GM21367 (cell line): ENCODE measurements around the gene NFIA.

Source experiments
- ATAC-seq: cut with Tn5 transposase; IDR thresholded peaks from one replicate; pipeline ENCODE4 v1.9.1; 2021; ENCODE audit not compliant: unreplicated experiment

Gene NFIA

DNA sequence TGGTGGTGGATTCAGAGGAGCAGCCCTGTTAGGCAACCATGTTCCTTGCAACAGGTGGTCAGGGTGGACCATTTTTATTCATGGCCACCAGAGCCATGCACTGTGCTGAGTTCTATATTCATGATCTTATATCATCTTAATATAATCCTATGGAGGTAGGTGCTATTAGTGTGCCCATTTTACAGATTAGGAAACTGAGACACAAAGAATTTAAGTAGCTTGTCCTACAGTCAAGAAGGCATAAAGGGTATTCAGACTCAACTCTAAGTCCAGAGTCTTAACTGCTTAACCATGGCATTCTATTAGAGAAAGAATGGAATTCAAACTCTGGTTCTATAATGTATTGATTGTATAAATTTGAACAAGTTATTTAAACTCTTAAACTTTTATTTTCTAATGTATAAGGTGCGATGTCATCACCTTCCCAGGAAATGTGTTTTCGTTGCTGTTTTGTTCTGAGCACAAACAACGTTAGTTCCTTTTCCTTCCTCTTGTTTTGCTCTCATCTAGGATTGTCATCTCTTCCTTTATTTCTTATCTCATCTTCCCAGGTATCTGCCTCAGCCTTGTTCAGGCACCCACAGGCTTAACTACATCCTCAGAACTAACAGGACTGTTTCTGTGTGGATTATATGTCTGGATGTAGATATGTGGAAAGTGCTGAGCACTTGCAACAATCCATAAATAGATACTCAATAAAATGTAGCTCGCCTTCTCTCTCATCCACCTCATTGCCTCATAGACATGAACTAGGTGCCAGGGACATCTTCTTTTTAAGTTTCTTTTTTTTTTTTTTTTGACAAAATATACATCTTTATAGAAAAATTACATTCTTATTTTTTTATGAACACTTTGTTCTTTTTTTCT lies 207.1 kb downstream of the NFIA start:
- ATAC-seq = no peak

DNA sequence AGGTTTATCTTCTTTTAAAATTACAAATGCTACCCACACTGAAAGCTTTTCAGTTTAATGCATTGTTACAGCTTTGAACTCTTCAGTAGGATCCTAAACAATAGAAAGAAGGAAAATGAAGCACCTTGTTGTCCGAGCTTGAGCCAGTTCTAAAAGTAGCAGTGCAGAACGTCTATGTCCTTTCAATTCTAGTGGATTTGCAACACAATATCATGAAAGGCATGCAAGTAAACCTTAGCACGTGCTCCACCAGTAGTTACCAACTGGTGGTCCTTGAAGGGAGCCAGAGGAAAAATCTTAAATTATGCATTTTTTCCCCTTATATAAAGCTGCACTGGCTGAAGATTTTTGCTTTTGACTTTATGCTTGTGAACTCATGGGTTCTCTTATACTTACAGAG lies 208.2 kb downstream of the NFIA start:
- ATAC-seq = no peak

DNA sequence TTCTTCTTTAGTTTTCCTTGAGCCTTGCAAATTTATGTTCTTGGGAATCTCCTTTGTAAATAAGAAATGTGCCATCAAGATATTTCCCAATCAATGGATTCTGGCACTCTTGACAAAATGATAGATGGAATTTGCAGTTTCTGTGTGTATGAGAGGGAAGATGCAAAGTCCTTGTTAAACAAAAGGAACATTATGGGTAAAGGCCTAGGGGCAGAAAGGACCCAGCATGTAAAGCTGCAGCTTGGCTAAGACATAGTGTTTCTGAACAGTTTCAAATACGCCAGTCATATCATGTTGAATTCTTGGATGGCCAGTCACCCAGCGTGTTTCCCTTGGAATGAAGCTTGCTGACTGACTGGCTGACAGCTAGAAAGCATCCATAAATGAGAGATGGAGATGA lies 210.8 kb downstream of the NFIA start:
- ATAC-seq = no peak

DNA sequence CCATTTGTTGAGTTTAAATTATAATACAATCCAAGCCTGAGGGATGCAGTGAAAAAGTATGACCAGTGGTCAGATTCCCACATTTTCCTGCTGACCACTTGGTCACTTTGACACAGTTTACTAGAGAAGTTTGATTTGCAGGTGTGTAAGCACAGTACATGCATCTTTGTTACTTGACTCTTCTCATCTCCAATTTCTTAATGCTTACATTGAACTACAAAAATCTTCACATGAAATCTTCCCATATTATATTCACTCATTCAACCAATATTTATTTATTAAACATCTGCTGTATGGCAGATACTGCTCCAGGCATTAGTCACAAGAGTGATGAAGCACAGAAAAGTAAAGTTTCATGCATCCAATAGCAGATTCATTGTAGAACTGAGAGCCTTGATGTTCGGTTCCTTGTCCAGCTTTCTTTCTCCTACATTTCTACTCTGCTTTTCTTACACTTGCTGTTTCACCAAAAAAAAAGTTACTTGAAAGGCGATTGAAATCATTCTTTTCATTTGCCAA lies 211.7 kb downstream of the NFIA start:
- no peak for ATAC-seq

DNA sequence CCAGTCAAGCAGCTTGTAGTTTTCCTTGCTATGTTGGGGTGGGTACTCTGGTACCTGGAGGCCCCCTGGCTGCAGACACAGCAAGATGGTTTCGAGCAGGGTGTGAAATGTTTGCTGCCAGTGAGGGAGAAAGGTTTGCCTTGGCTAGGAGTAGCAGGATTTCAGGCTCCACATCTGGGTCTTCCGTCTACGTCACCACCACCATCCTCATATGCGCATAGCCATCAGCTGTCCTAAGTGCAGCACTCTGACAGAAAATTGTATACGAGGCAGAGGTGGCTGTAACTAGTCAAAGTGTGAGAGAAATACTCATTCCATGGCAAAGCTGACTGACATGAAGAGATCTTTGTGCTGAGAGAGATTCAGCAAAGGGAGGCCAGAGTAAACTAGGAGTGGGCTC lies 212.6 kb downstream of the NFIA start:
- ATAC-seq = no peak

DNA sequence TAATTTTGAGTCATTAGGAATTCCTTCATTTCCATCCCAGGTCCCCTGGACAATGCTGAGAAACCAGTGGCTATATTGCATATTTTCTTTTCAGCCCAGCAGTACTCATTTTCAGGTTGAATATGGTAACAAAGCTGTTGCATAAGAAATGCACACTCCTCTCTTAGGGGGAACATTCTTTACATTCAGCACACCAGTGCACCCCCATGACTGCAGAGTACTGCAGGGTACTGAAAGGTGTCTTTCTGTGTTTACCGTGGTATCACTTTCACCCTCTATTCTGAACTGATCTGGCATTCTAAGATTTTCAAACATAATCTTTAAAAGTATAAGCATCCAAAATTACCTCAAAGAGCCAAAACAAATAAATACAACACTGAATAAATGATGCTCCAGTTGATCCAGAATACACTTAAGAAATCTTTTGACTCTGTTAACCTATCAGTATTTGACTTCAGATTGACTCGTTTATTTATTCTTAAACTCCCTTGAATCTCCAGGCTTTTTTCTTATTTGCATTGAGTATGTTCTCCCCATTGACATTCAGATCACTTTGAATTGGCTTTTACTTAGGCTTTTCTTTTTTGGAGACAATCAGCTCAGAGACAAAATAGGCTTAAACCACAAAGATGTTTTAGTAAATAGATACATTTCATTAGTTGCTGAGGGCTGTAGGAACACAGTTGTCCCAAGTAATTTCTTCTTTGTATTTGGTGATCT lies 213.6 kb downstream of the NFIA start:
- no peak for ATAC-seq

DNA sequence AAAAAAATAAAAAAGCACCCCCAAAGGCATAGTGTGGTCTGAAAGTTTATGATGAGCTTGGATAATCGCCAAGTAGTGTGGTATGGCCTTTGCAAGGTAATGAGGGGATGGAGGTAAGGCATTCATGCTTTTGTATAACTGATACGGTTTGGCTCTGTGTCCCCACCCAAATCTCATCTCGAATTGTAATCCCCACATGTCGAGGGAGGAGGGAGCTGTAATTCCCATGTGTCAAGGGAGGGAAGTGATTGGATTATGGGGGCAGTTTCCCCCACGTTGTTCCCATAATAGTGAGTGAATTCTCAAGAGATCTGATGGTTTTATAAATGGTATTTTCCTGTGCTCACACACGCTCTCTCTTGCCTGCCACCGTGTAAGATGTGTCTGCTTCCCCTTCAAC lies 215.5 kb downstream of the NFIA start:
- no peak for ATAC-seq

DNA sequence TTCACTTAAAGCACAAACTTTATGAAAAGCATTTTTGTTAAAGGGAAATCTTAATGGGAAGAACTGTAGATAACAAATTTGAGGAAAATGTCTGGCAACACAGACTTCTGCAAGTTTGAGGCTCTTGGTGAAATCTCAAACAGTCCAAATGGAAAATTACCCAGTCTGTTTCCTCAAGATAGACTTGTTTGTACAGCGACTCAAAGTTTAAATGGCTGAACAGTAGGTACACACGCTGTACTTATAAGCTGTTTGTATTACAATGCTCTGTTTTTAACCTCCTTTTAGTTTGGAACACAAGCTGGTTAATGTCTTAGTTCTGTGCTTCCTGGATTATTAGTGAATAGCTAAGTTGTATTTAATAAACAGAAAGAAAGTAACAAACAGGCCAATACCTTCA lies 217.1 kb downstream of the NFIA start:
- no peak for ATAC-seq

DNA sequence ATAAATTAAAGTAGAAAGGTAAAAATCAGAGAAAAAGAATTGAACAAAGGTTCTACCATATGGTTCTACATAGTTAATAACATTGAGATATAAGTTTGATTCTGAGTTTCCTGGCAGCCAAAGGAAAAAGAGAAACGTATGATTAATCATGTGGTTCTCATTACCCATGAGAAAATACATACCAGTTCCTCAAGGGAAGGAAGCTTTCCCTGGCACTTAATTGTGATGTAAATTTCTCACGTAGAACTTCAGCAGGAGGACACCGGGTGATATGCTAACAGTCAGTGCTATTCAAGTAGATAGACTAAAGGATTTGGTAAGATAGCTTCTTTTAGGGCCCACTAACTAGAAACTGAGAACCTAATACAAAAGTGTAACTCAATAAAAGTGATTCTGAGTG lies 218.5 kb downstream of the NFIA start:
- no peak for ATAC-seq

DNA sequence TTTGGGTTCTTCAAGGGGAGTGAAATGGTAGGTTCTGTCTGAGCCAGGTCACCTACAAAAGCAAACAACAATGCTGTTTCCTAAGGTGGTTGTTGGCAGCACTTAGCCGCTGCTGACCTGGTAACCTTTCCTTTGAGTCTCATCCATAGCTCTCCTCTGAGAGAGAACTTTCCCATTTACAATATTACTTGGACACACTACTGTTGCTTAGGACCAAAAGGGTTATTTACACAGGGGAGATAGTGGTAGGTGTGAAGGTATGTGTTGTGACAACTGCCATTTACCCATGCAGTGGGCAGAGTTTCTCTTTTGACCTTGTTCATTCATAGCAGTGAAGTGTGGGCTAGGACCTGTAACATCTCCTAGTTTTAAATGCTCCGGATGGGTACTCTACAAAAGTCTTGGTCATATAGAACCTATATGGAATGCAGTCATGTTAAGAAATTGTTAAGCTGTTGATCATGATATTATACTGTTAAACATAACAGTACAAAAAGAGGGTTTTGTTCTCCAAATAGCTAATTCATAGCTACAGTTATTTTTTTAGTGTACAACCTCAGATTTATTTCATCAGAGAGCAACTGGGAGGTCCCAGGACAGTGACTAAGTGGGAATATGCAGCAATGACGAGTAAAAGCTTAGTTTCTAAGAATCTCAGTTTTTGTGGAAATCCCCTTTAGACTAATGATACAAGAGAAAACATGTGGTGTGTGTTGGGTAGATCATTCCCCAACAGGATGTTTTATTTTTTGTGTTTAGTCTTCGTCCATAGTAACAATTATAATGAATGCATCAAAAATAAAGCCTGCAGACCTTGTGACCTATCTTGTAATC lies 219.7 kb downstream of the NFIA start:
- no peak for ATAC-seq

DNA sequence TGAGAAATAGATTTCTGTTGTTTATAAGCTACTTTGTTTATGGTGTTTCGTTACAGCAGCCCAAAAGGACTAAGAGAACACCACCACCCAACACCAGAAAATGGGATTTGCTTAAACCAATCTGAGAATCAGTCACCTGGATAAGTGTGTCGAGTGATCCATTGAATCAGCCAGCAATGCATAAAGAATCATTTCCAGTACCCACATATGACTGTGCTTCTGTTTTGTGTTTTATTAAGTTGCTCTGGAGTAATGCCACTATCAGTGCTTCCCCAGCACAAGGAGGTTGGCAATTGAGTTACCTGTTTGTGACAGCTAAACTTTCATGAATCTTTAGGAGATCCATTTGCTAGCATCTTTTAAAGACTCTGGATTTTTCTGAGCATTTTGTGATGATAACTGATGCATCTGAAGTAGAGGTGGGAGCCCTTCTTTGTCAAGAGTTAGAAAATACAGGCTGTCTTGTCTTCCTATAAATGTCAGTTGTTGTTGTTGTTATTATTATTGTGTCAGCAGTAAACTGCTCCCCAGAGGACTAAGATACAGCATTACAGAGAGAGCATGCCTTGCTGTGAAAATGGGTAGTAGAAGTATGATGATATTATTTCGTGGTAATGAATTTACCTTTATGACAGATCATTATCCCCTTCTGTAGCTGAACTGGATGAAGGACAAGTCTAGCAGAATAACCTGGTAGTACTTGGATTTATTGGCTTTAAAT lies 225.2 kb downstream of the NFIA start:
- ATAC-seq = no peak

DNA sequence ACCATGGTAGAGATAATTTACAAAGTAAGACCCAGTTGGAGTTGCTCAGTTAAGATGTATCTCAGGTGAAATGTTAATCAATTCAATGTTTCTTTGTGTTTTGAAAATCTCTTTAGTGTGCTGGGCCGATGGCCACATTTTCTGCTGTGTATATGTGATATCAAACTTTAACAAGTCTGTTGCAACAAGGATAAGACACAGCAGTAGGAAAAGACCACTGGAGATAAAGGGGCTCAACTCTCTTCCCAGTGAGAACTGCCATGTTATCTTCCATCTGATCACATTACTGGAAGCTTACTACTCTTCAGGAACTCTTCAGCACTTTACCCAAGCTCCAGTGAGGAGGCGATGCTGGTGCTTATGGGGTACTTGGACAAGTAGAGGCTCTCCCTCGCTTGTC lies 227.7 kb downstream of the NFIA start:
- no peak for ATAC-seq

DNA sequence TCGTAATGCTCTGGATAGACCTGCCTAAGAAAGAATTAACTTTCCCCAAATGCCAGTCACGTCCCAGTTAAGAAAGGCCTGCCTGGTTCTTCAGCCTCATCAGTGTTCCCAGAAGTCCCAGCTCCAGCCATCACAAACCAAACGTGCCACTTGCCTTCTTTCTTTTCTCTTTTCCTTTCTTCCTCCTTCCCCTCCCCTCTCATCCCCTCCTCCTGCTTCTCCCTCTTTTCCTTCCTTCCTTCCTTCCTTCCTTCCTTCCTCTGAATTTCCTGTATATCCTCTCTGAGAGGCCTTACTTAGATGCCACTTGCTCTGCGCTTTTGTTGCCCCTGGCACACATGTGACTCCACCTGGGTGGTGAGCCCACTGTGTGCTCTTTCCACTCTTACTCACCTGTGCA lies 228.2 kb downstream of the NFIA start:
- no peak for ATAC-seq

DNA sequence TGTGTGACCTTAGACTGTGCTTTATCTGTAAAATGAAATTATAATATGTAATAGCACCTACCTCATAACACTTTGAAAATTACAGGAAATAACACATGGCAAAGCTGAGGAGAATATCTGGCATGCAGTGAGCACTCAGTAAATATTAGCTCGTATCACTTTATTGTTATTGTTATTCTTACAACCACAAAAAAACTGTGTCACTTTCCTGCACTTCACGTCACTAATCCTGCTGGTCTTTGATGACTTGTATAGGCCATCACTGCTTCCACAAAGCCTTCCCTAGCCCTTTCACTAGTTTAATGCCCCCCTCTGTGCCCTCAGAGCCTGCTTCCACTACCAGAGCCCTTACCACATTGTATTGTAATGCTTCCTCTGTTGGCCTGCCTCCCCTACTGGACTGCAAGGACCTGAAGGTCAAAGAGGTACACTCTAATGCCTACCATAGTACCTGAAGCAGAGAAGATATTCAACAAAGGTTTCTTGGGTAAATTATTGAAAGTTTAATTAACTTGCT lies 231.6 kb downstream of the NFIA start:
- ATAC-seq = no peak

DNA sequence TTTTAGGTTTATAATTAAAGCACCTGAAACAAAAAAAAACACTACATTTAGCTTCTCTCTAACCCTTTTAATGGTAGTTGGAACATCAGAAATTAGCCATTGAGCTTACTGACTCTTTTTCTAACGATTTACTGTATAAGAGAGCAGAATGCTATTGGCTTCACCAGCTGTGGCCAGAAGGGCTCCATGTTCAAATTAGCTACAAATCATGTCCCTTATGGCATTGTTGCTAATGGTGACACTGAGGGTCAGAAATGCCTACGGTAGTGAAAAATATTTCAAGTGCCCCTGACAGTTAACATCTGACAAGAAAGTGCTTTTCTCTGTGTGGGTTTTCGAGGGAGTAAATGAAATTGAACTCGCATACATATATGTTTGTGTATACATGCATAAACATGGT lies 232.7 kb downstream of the NFIA start:
- no peak for ATAC-seq

DNA sequence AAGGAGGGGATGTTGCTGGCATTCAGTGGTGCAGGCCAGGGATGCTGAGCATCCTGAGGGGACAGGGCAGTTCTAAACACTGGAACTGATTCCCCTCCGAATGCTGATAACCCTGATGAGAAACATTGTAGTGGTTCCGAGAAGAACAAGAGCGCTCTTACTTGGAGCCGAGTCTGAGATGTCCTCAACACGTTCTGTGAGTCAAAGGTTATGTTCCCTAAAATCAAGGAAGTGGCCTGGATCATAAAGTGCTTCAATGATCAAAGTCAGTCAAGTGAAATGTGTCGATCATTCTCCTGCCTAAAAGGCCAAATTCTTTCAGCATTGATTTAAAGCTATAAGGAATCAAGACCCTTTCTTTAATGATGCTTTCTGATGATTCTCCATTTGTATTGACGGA lies 234.1 kb downstream of the NFIA start:
- ATAC-seq = no peak

DNA sequence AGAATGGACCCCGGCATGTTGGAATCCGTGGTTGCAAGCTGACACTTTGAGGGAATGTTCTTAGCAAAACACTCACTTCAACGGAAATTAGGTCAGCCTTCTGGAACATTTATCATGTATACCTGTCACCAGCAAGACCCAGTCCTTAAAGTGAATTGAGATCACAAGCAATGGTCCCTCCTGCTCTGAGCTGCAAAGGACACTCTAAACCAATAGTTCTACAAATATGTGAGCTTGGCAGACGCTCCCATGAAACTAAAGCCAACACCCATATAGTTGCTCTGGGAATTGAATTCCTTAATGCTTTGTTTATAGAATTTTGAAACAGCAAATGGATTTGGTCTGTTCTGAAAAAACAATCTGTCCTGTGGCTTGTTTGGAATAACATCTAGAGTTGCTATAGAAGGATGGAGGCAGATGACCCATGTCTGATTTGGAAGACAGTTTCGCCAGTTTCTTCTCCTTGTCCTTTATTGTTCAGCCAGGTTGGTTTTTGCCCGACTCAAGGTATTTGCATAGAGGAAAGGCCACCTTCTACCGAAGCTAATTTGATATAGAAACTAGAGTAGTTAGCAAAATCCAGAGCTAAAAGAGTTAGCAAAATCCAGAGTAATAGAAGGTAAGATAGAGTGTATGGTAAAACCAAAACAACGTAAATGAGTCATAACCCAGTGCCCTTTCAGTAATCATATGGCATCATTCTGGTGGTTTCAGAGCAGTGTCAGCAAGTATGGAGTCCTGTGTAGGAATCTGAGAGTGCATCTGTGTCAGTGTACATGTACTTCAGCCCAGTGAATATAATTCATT lies 236.2 kb downstream of the NFIA start:
- ATAC-seq = peak; percentile 99

DNA sequence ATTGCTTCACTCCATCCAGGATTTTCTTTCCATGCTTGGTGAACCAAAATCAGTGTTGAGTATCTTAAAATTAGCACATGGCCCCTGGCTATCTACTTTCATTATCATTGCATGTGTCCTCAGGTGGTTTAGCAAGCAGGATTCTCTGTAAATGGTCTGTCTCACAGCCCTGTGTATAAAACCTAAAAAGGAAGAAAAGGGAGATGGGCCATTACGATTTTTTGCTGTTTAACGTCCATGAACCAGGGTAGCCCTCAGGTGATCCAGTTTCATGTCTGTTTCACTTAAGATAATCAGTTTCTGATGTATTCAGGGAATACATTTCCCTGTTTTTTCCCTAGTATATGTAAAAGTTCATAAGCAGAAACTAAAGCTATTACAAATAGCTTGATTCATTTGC lies 238.2 kb downstream of the NFIA start:
- no peak for ATAC-seq

DNA sequence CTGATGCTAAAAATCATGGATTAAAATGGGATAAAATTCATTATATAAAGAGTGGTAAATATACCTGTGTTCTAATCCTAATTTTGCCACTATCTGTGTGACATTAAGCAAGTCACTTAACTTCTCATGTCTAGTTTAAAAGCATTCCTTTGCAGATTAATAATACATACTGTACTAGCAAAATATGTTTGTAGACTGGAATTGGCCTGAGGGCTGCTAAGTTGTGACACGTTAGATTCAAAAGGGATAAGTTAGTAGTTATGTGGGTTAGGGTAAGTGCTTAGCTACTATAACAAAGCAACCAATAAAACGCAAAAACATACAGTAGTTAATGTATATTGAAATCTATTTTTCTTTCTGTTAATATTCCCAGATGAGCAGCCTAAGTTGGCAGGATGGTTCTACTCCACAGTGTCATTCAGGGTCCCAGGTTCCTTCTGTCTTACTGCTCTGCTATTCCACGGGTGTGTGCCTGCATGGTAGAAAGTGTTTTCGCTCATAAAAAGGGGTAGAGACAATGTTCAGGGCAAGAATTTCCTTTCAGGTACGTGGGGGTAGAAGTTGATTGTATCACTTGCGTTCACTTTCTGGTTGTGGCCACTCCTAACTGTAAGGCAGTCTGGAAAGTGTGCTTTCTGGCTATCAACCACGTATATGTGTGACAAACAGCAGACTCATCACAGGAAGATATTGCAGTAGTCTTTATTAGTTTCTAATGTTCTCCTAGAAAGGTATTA lies 239.8 kb downstream of the NFIA start:
- no peak for ATAC-seq
